ENCODE measurements around the gene PDSS1.

Gene PDSS1

DNA sequence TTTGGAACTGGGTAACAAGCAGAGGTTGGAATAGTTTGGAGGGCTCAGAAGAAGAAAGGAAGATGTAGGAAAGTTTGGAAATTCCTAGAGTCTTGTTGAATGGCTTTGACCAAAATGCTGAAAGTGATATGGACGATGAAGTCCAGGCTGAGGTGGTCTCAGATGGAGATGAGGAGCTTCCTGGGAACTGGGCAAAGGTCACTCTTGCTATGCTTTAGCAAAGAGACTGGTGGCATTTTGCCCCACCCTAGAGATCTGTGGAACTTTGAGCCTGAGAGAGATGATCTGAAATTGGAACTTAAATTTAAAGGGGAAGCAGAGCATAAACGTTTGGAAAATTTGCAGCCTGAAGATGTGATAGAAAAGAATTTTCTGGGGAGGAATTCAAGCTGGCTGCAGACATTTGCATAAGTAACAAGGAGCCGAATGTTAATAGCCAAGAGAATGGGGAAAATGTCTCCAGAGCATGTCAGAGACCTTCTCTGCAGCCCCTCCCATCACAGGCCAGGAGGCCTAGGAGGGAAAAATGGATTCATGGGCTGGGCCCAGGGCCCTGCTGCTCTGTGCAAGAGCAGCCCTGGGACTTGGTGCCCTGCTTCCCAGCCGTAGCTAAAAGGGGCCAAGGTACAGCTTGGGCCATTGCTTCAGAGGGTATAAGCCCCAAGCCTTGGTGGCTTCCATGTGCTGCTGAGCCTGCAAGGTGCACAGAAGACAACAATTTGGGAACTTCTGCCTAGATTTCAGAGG lies 3.6 kb downstream of the PDSS1 start:
- no peak overlapping the region for H3K27ac ChIP-seq (ENCODE audit: low read depth, low read length)
- no peaks in the 10 kb centered on the region for H3K4me1 ChIP-seq (ENCODE audit: insufficient read depth, low read length)
- no peak overlapping the region for H3K9ac ChIP-seq (ENCODE audit: low read depth, low read length)
- 79% methylated on average over 4 of the region's 4 CpGs for WGBS
- no peaks in the 10 kb centered on the region for H3K9me3 ChIP-seq (ENCODE audit: insufficient read depth, low read depth, low read length)
- H3K4me3 ChIP-seq (ENCODE audit: low read length): no peak overlapping the region
- peaks cover 35% of the 10 kb centered on the region for H3K36me3 ChIP-seq (ENCODE audit: insufficient read depth, low read length)
- H3K27me3 ChIP-seq (ENCODE audit: insufficient read depth, low read length): no peaks in the 10 kb centered on the region

GRCh38 chr10:26703096-26703495 lies 5.6 kb downstream of the PDSS1 start:
- H3K4me3 ChIP-seq (ENCODE audit: low read length): no peak overlapping the region
- H3K36me3 ChIP-seq (ENCODE audit: insufficient read depth, low read length): peaks cover 56% of the 10 kb centered on the region
- no peak overlapping the region for H3K27ac ChIP-seq (ENCODE audit: low read depth, low read length)
- H3K27me3 ChIP-seq (ENCODE audit: insufficient read depth, low read length): no peaks in the 10 kb centered on the region
- H3K4me1 ChIP-seq (ENCODE audit: insufficient read depth, low read length): no peaks in the 10 kb centered on the region
- 33% methylated on average over 1 of the region's 4 CpGs for WGBS
- H3K9ac ChIP-seq (ENCODE audit: low read depth, low read length): no peak overlapping the region
- no peaks in the 10 kb centered on the region for H3K9me3 ChIP-seq (ENCODE audit: insufficient read depth, low read depth, low read length)

GRCh38 chr10:26703974-26704373 lies 6.5 kb downstream of the PDSS1 start:
- WGBS: 91% methylated on average over 4 of the region's 9 CpGs
- no peak overlapping the region for H3K9ac ChIP-seq (ENCODE audit: low read depth, low read length)
- peaks cover 64% of the 10 kb centered on the region for H3K36me3 ChIP-seq (ENCODE audit: insufficient read depth, low read length)
- H3K27ac ChIP-seq (ENCODE audit: low read depth, low read length): no peak overlapping the region
- no peaks in the 10 kb centered on the region for H3K27me3 ChIP-seq (ENCODE audit: insufficient read depth, low read length)
- H3K9me3 ChIP-seq (ENCODE audit: insufficient read depth, low read depth, low read length): no peaks in the 10 kb centered on the region
- no peak overlapping the region for H3K4me3 ChIP-seq (ENCODE audit: low read length)
- no peaks in the 10 kb centered on the region for H3K4me1 ChIP-seq (ENCODE audit: insufficient read depth, low read length)

DNA sequence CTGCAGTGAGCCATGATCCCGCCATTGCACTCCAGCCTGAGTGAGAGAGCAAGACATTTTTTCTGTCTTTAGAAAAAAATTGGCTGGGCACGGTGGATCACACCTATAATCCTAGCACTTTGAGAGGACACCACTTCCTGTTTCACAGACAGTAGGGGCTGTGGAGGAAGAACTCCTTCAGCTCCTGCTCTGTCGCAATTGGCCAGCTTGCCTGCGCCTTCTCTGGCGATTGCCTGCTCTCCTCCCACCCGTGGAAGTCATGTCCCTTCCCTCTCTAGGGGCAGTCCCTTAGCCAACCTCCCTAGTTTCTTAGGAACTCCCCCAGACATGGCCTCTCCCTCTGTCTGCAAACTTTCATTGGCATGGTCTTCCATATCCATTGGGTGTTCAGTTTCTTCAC lies 8.7 kb downstream of the PDSS1 start:
- peaks cover 75% of the 10 kb centered on the region for H3K36me3 ChIP-seq (ENCODE audit: insufficient read depth, low read length)
- H3K27me3 ChIP-seq (ENCODE audit: insufficient read depth, low read length): no peaks in the 10 kb centered on the region
- no peaks in the 10 kb centered on the region for H3K9me3 ChIP-seq (ENCODE audit: insufficient read depth, low read depth, low read length)
- WGBS: 92% methylated on average over 6 of the region's 6 CpGs
- H3K27ac ChIP-seq (ENCODE audit: low read depth, low read length): no peak overlapping the region
- no peaks in the 10 kb centered on the region for H3K4me1 ChIP-seq (ENCODE audit: insufficient read depth, low read length)
- no peak overlapping the region for H3K4me3 ChIP-seq (ENCODE audit: low read length)
- no peak overlapping the region for H3K9ac ChIP-seq (ENCODE audit: low read depth, low read length)

DNA sequence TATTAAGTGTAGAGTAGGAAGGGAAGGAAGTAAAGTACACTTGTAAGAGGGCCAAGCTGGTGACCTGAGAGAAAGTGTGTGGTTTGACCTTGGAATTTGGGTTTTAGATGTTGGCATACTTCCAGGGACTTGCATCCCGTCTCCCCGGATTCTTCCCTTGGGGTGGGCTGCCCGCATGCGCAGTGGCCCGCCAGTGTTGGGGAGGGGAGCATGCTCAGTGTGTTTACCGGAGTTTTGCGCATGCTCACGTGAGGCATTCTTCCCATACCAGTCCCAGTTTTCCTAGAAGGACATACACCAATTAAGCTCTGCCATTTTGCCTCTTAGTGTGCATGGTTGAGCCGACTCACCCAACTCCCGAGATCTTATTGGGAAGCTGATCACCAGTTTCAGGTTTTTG lies 9.4 kb downstream of the PDSS1 start:
- Histone ChIP-seq H3K9me3 (ENCODE audit: insufficient read depth, low read depth, low read length) (no peaks in the 10 kb centered on the region), H3K36me3 (ENCODE audit: insufficient read depth, low read length) (peaks cover 69% of the 10 kb centered on the region), H3K4me3 (ENCODE audit: low read length) (no peak overlapping the region), H3K9ac (ENCODE audit: low read depth, low read length) (no peak overlapping the region), H3K27ac (ENCODE audit: low read depth, low read length) (no peak overlapping the region), H3K27me3 (ENCODE audit: insufficient read depth, low read length) (no peaks in the 10 kb centered on the region), H3K4me1 (ENCODE audit: insufficient read depth, low read length) (no peaks in the 10 kb centered on the region)
- WGBS: 89% methylated on average over 10 of the region's 10 CpGs

- H3K9me3 ChIP-seq (ENCODE audit: insufficient read depth, low read depth, low read length): no peaks in the 10 kb centered on the region
- peaks cover 68% of the 10 kb centered on the region for H3K36me3 ChIP-seq (ENCODE audit: insufficient read depth, low read length)
- no peak overlapping the region for H3K27ac ChIP-seq (ENCODE audit: low read depth, low read length)
- H3K9ac ChIP-seq (ENCODE audit: low read depth, low read length): no peak overlapping the region
- H3K4me1 ChIP-seq (ENCODE audit: insufficient read depth, low read length): no peaks in the 10 kb centered on the region
- no peaks in the 10 kb centered on the region for H3K27me3 ChIP-seq (ENCODE audit: insufficient read depth, low read length)
- 96% methylated on average over 5 of the region's 5 CpGs for WGBS
- no peak overlapping the region for H3K4me3 ChIP-seq (ENCODE audit: low read length)
These were observed 13.8 kb downstream of the PDSS1 start for GRCh38 chr10:26711324-26711723.

GRCh38 chr10:26714415-26715136 lies 17.1 kb downstream of the PDSS1 start:
- WGBS: 100% methylated on average over 1 of the region's 1 CpG
- Histone ChIP-seq H3K27me3 (ENCODE audit: insufficient read depth, low read length) (no peaks in the 10 kb centered on the region), H3K4me3 (ENCODE audit: low read length) (no peak overlapping the region), H3K9me3 (ENCODE audit: insufficient read depth, low read depth, low read length) (no peaks in the 10 kb centered on the region), H3K36me3 (ENCODE audit: insufficient read depth, low read length) (peaks cover 62% of the 10 kb centered on the region), H3K4me1 (ENCODE audit: insufficient read depth, low read length) (no peaks in the 10 kb centered on the region), H3K27ac (ENCODE audit: low read depth, low read length) (no peak overlapping the region), H3K9ac (ENCODE audit: low read depth, low read length) (no peak overlapping the region)

GRCh38 chr10:26715137-26715487 lies 17.6 kb downstream of the PDSS1 start:
- Histone ChIP-seq H3K4me1 (ENCODE audit: insufficient read depth, low read length) (no peaks in the 10 kb centered on the region), H3K9me3 (ENCODE audit: insufficient read depth, low read depth, low read length) (no peaks in the 10 kb centered on the region), H3K27me3 (ENCODE audit: insufficient read depth, low read length) (no peaks in the 10 kb centered on the region), H3K4me3 (ENCODE audit: low read length) (no peak overlapping the region), H3K36me3 (ENCODE audit: insufficient read depth, low read length) (peaks cover 65% of the 10 kb centered on the region), H3K27ac (ENCODE audit: low read depth, low read length) (no peak overlapping the region), H3K9ac (ENCODE audit: low read depth, low read length) (no peak overlapping the region)
- 92% methylated on average over 2 of the region's 2 CpGs for WGBS

- Histone ChIP-seq H3K4me1 (ENCODE audit: insufficient read depth, low read length) (no peaks in the 10 kb centered on the region), H3K9ac (ENCODE audit: low read depth, low read length) (no peak overlapping the region), H3K9me3 (ENCODE audit: insufficient read depth, low read depth, low read length) (no peaks in the 10 kb centered on the region), H3K27ac (ENCODE audit: low read depth, low read length) (no peak overlapping the region), H3K36me3 (ENCODE audit: insufficient read depth, low read length) (peaks cover 77% of the 10 kb centered on the region), H3K4me3 (ENCODE audit: low read length) (no peak overlapping the region), H3K27me3 (ENCODE audit: insufficient read depth, low read length) (no peaks in the 10 kb centered on the region)
- WGBS: 88% methylated on average over 6 of the region's 7 CpGs
These were observed 20.0 kb downstream of the PDSS1 start for GRCh38 chr10:26717476-26717875.

GRCh38 chr10:26721561-26721960 lies 24.1 kb downstream of the PDSS1 start:
- Histone ChIP-seq H3K9ac (ENCODE audit: low read depth, low read length) (no peak overlapping the region), H3K9me3 (ENCODE audit: insufficient read depth, low read depth, low read length) (no peaks in the 10 kb centered on the region), H3K36me3 (ENCODE audit: insufficient read depth, low read length) (peaks cover 86% of the 10 kb centered on the region), H3K27ac (ENCODE audit: low read depth, low read length) (no peak overlapping the region), H3K4me3 (ENCODE audit: low read length) (no peak overlapping the region), H3K27me3 (ENCODE audit: insufficient read depth, low read length) (no peaks in the 10 kb centered on the region), H3K4me1 (ENCODE audit: insufficient read depth, low read length) (no peaks in the 10 kb centered on the region)
- 95% methylated on average over 7 of the region's 7 CpGs for WGBS

DNA sequence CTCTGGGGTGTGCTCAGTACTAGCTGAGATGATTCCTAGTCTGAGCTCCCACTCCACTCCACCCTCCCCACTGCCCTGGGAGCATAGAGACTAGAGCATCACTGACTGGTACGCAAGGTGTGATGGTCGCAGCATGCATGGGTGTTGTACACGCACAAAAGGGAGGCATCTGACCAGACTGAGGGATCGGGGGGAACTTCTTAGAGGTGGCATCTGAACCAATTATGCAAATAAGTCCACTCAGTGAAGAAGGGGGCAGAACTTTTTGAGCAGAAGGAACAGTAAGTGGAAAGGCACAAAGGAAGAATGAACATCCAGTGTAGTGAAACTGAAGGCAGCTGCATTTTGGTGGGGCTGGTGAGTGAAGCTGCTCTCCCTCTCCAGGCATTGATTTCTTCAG lies 25.5 kb downstream of the PDSS1 start:
- Histone ChIP-seq H3K4me3 (ENCODE audit: low read length) (no peak overlapping the region), H3K36me3 (ENCODE audit: insufficient read depth, low read length) (peaks cover 81% of the 10 kb centered on the region), H3K9ac (ENCODE audit: low read depth, low read length) (no peak overlapping the region), H3K9me3 (ENCODE audit: insufficient read depth, low read depth, low read length) (no peaks in the 10 kb centered on the region), H3K27me3 (ENCODE audit: insufficient read depth, low read length) (no peaks in the 10 kb centered on the region), H3K27ac (ENCODE audit: low read depth, low read length) (no peak overlapping the region), H3K4me1 (ENCODE audit: insufficient read depth, low read length) (no peaks in the 10 kb centered on the region)
- WGBS: 88% methylated on average over 4 of the region's 4 CpGs
